ENCODE results near the gene MED12L.
"Not testable (repeated sequence)": the region's sequence is repeated elsewhere in the genome, so short reads cannot be mapped to it uniquely, and the experiment has no call there.

The MED12L gene

DNA sequence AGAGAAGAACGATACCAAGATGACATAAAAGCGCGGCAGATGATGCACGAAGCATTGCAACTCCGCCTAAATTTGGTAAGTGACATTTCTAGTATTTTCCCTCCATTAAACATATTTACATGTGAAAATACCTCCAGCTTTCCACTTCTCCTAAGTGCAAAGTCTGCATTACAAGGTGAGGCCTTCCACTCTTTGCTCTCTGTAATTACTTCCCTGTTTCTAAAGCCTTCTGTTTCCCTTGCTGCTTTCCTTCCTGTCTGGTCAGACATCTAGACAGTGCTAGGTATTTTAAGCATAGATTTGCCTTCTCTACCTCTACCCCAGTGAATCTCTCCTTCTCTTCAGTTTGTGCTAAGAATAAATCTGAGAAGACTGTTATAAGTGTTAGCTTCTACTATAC is 297.2 kb downstream of the MED12L start:
- no peak for DNase-seq (ENCODE audit: low read depth)

- no peak for DNase-seq (ENCODE audit: low read depth)
Measured at GRCh38 chr3:151383111-151383510, 297.6 kb downstream of the MED12L start.

GRCh38 chr3:151383956-151384355 is 298.5 kb downstream of the MED12L start:
- DNase-seq (ENCODE audit: low read depth), result no peak

- DNase-seq (ENCODE audit: low read depth), result no peak
Measured at GRCh38 chr3:151384741-151385174, 299.3 kb downstream of the MED12L start, which contains the start of gene P2RY12. Gene P2RY12, minus strand, starts transcription at chr3:151384753. Its CDS starts 45,908 bp downstream, at chr3:151338845.

DNA sequence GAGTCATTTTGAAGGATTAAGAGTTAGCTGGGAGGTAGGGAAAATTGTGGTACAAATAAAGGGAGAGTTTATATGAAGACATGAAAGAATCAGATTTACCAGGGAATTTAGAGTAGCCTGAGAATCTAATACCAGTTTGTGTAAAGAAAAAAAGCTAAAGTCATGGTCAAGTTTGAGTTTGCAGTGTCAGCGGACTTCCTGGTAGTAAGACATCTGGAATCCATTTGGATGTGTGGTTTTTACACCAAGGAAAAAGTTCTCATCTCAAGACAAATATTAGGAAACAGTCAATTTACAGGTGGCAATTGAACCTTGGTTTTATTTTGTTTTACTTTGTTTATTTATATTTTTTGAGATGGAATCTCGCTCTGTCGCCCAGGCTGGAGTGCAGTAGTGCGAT is 300.6 kb downstream of the MED12L start:
- no peak for DNase-seq (ENCODE audit: low read depth)

- DNase-seq (ENCODE audit: low read depth), result no peak
Measured at GRCh38 chr3:151387432-151387831, 302.0 kb downstream of the MED12L start.

GRCh38 chr3:151387842-151388241 is 302.4 kb downstream of the MED12L start:
- no peak for DNase-seq (ENCODE audit: low read depth)

DNA sequence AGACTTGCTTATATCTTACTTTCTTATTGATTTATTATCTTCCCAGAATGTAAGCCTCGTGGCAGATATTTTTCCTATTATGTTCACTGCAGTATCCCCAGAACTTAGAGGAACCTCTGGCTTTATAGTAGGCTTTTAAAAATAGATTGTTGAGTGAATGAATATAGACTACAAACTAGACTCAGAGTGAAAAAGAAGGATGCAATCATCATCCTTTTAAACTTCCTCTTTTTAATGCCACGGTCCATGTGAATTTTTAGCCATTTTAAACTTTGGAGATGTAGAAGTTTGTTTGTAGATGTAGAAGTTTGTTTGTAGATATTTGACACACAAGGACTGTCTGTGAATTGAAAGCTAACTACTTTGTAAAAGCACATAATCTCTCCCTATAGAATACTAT is 306.3 kb downstream of the MED12L start:
- DNase-seq (ENCODE audit: low read depth), result no peak

GRCh38 chr3:151392191-151392590 is 306.7 kb downstream of the MED12L start:
- DNase-seq (ENCODE audit: low read depth), result not testable (repeated sequence)

DNA sequence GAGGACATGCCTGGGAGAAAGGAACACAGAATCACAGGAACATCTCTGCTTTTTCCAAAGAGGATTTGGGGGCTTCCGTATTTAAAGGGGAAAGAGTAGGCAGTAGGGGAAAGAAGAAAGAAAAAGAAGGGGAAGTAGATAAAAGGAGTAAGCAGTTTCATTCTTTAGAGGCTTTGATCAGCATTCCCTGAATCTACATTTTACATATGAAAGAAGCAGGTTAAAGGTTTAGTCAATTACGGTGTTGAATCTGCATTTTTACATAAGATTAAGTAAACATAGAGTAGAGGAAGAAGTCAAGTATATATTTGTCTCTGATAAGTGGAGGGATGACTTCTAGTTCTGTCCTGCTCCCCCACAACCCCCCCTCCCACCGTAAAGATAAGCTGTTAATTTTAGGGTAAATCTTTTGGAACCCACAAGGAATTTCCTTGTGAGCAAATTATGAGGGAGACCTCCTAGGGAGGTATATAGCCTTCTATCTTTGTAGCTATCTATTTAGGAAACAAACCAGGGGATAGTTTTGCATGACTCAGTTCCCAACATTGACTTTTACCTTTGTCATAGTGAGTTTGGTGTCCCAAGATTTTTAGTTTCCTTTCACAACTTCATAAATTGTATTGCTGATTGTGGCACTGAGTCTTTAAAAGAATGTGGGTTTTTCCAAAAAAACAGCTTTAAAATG is 307.8 kb downstream of the MED12L start:
- DNase-seq (ENCODE audit: low read depth), result no peak

DNA sequence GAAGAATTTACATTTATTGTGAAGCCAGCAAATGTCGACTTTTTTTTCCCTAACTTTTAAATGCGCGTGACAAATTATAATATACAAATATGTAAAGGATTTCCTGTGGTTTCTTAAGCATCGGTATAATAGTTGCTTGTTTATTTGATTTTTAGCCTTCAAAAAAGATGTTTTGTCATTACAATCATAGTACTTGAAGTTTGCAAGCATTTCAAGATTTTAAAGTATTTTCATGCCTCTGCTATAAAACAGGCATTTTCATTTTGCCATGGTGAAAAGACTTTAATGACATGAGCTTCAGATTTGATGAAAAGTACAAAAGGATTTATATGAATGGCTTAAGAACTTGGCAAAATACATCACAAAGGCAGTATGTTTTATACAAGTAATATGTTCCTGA is 308.5 kb downstream of the MED12L start:
- no peak for DNase-seq (ENCODE audit: low read depth)

DNA sequence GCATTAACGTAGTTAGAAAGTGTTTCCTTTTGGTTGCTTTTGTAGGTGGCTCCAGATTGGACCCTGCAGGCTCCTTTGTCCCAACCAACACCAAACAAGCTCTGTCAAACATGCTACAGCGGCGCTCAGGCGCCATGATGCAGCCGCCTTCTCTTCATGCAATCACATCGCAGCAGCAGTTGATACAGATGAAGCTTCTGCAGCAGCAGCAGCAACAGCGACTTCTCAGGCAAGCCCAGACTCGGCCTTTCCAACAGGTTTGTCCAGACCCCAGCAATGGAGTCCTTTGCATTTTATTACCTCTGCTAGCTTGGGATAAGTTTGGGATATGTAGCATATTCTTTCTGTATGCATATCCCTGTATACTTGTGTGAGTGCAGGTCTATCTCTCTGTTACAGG is 309.1 kb downstream of the MED12L start:
- no peak for DNase-seq (ENCODE audit: low read depth)

DNA sequence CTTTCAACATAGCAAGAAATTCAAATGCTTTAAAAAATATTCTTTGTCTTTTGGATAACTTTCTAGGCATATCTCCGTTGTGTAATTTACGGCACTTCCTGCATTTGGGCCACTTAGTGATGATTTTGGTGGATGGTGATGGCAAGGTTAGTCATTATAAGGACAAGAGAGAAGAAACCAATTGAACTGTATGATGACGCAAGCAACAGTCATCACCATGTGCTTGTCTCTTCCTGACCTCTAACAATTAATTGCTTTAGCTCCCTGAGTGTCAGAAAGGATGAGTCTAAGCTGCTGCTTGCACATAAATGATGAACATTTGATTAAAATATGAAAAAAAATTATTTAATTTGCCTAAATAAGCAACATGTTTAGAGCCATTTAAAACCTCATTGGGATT is 310.3 kb downstream of the MED12L start:
- no peak for DNase-seq (ENCODE audit: low read depth)

DNA sequence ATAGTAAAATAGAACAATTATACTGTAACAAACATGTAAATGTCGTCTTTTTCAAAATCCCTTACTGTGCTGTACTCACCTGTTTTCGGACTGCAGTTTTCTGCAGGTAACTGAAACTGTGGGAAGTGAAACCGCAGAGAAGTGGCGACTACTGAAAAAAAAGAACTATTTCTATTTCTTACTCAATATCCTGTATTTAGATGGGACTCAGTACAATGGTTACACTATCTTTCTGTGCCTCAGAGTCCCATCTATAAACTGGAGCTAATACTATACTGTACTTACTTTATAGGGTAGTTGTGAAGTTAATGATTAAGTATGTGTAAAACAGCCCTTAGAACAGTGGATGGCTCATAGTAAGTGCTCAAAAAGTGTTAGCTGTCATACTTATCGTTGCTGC is 313.4 kb downstream of the MED12L start:
- no peak for DNase-seq (ENCODE audit: low read depth)

DNA sequence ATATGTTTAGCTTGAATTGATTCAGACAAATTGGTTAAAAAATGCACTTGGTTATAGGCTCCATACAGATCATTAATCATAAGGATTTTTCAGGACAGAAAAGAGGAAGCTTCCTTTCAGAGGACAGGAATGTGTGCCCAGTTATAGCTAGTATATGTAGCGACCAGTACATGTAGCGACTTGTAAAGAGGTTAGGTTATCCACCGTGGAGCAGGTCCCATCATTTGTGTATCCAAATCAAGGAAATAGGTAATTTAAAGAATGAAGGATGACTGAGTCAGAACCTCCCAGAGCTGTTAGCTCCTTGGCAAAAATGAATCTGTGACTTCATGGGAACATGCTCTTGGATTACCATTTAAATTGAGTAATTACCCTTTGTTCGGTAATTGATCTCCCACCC is 314.9 kb downstream of the MED12L start:
- no peak for DNase-seq (ENCODE audit: low read depth)

- no peak for DNase-seq (ENCODE audit: low read depth)
Measured at GRCh38 chr3:151402349-151402748, 316.9 kb downstream of the MED12L start.

- no peak for DNase-seq (ENCODE audit: low read depth)
Measured at GRCh38 chr3:151403246-151403645, 317.8 kb downstream of the MED12L start.

DNA sequence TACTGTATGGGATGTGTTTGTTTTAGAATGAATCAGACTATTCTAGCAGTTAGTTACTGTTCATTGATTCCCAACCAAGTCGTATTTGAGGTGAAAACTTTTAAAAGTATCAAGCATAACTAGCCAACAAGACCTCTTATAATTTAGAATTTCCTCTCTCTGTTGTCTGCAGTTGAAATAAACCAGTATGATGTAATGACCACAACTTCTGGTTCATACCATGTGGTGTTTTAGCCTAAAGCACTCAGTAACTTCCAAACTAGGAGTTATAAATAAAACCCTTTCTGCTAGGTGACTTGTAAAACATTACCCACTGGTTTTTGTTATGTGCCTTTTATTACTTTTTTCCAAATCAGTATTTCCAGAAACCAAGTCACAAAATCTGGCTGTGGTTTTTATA is 318.9 kb downstream of the MED12L start:
- no peak for DNase-seq (ENCODE audit: low read depth)

GRCh38 chr3:151407928-151408327 is 322.5 kb downstream of the MED12L start:
- no peak for DNase-seq (ENCODE audit: low read depth)

DNA sequence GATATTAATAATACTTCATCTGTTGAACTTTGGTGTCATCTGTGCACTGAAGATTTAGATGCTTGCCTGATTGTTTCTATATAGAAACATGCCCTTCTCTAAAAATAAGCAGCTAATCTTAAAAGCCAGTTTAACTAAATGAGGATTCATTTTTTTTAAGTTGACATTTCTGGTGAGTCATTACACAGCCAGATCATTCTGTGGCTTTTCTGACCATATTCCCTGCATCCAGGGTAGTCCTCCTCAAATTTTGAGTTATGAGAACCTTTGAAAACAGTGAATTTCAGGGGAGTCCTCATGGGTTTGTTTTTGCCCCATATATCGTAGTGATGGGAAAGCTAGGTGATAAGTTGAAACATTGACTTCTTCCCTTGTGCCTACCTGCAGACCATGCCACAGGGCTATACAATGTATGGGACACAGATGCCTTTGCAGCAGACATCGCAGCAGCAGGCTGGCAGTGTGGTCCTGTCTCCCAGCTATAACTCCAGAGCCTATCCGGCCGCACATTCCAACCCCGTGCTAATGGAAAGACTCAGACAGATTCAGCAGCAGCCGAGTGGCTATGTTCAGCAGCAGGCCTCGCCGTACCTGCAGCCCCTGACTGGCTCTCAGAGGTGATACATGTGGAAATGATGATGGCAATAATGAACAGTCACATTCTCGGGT is 325.6 kb downstream of the MED12L start:
- no peak for DNase-seq (ENCODE audit: low read depth)

GRCh38 chr3:151412989-151413388 is 327.5 kb downstream of the MED12L start:
- no peak for DNase-seq (ENCODE audit: low read depth)

DNA sequence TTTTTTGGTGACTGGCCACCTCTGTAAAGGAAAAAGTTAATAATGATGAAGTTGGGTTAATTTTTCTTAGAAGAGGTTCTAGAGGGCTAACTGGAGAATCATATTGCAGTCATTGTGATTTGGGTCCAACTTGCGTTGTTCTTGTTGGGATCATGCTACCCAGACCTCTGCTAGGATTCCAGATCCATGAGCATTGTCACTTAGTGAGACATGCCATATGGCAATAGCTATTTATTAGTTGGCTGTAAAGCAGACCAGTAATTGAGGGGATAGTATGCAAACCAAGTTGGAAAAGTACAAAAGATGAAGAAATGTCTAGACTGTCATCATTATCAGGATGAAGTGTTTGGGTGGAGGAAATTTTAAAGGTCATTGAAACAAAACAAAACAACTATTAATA is 329.8 kb downstream of the MED12L start:
- DNase-seq (ENCODE audit: low read depth), result no peak

- no peak for DNase-seq (ENCODE audit: low read depth)
Measured at GRCh38 chr3:151419806-151420205, 334.3 kb downstream of the MED12L start.

GRCh38 chr3:151421938-151422337 is 336.5 kb downstream of the MED12L start:
- DNase-seq (ENCODE audit: low read depth), result no peak

Measured in activated T-helper 9 cell treated with anti-CD3 and anti-CD28 coated beads, Interleukin-2, amount 50 U/mL, for 16 hours (primary cell).